ENCODE measurements around the gene KCTD13.
"Not testable (repeated sequence)": the region's sequence is repeated elsewhere in the genome, so short reads cannot be mapped to it uniquely, and the experiment has no call there.

The KCTD13 gene

DNA sequence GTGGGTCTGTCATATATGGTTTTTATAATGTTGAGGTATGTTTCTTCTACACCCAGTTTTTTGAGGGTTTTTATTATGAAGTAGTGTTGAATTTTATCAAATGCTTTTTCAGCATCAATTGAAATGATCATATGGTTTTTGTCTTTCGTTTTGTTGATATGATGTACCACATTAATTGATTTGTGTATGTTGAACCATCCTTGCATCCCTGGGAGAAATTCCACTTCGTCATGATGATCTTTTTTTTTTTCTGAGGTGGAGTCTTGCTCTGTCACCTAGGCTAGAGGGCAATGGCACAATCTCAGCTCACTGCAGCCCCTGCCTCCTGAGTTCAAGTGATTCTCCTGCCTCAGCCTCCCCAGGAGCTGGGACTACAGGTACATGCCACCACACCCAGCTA lies 21.9 kb upstream of the KCTD13 start:
- no peak for DNase-seq

DNA sequence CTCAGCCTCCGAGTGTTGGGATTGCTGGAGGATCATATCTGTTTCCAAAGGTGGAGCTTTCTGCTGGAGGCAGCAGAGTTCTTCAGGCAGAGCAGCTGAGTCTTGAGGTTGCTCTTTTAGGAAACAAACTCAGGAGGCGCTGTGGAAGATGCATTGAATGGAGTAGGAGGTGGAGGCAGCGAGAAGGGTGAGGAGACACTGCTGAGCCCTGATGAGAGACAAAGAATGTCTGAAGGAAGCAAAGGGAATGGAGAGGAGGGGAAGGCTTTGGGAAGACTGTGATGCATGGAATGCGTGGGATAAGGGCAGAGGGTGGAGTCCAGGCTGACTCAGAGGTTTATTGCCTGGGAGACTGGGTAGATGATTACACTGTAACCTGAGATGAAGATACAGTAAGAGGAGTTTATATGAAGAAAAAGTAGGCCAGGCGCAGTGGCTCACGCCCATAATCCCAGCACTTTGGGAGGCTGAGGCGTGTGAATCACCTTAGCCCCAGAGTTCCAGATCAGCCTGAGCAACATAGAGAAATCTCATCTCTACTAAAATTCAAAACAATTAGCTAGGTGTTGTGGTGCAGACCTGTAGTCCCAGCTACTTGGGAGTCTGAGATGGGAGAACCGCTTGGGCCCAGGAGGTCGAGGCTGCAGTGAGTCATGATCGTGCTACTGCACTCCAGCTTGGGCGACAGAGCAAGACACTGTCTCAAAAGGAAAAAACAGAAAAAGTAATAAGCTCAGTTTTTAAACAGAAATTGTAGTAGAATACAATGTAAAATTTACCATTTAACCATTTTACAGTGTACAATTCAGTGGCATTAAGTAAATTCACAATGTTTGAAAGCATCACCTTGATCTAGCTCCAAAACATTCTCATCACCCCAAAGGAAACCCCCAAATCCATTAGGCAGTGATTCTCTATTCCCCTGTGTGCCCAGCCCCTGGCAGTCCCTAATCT lies 18.1 kb upstream of the KCTD13 start:
- peak in 2 of 51 donors; percentile 13 to 54 for DNase-seq

DNA sequence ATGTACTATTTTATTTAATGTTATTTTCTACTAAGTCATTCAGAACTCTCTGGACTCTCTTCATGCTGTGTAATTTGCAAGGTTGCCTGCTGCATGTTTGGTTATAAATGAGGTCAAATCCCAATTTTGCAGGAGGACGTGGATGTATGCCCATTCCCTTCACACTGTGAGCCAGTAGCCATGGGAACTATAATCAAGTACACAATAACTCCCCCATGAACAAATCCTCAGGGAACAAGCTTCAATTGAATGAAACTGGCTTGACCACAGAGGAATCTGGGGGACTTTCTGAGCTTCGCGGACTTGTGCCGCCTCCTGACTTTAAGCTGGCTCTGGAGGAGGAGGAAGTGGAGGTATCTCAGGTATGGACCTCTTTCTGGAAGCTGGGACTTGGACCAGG lies 14.6 kb upstream of the KCTD13 start:
- peak in 2 of 51 donors; percentile 8 to 13 for DNase-seq

DNA sequence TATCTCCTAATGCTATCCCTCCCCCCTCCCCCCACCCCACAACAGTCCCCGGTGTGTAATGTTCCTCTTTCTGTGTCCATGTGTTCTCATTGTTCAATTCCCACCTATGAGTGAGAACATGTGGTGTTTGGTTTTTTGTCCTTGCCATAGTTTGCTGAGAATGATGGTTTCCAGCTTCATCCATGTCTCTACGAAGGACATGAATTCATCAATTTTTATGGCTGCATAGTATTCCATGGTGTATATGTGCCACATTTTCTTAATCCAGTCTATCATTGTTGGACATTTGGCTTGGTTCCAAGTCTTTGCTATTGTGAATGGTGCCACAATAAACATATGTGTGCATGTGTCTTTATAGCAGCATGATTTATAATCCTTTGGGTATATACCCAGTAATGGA lies 5.7 kb upstream of the KCTD13 start:
- not testable (repeated sequence) for DNase-seq

DNA sequence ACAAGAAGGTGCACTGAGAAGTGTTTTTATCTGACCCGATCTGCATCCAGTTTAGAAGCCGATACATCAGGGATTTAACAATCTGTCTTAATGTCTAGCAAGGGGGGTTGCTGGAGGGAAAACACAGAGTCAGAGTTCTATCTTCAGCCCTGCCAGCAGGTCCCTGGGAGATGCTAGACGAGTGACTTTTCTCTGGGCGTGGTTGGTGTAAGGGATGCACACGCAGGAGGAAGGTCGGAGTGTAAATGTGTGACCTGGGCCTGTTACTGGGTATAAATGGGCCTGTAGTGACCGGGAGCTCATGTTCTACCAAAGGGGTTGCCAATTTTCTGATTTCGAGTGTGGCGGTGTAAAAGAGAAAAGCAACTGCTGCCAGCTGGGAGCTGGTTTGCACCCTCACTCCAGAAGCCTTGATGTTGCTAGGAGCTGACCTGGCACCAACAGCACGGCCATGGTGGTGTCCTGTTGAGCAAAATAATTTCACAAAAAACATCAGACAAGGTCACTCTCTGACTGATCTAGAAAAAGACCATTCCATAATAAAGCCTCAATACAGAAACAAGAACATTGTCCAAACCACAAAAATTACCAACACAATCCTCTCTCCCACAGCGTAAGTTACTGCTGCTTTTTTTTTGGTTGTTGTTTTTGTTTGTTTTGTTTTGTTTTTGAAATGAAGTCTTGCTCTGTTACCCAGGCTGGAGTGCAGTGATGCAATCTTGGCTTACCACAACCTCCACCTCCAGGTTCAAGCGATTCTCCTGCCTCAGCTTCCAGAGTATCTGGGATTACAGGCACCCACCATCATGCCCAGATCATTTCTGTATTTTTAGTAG lies 1.3 kb upstream of the KCTD13 start:
- peak in 23 of 51 donors; percentile 2 to 63 (median 23) for DNase-seq

DNA sequence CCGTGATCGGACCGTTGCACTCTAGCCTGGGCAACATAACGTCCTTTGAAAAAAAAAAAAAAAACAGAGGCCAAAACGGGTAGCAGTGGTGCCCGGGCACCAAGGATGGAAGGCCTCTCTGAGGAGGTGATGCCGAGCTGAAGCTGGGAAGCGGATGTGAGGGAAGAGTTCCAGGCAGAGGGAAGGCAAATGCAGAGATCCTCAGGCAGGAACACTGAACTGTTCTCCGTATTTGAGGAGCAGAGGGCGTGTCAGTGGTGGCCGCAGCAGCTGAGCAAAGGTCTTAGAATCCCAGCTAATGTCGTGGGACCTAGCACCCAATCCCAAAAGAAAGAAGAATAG lies 656 bp upstream of the KCTD13 start:
- peak in 5 of 51 donors; percentile 40 to 57 (median 49) for DNase-seq

DNA sequence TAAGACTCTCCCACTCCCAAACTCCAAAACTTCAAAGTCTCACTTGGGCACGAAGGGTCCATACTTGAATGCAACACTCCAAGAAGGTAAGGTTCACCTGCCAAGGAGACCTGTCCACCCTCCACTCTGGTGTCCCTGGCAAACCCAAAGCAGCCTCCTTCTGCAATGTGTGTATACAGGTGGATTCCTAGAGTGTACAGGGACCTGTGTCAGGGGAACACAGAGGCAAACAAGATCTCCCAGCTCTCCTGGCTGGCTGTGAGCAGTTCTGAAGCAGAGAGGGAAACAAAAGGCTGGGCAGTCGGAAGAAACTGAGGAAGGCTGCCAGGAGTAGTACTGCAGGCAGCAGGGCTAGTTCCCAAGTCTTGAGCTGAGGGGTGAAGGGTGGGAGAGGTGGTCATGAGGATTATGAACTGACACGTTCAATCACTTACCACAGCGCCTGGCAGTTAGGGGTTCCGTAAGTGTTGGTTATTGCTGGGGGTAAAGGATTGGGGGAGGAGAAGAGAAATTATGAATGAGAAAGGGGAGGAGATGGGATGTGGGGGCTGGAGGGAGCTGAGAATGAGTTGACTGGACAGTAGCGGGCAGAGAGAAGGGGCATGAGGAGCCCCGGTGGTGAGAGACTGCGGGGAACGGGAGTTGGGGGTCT lies 795 bp downstream of the KCTD13 start:
- DNase-seq: peak in 13 of 51 donors; percentile 11 to 41 (median 27)

DNA sequence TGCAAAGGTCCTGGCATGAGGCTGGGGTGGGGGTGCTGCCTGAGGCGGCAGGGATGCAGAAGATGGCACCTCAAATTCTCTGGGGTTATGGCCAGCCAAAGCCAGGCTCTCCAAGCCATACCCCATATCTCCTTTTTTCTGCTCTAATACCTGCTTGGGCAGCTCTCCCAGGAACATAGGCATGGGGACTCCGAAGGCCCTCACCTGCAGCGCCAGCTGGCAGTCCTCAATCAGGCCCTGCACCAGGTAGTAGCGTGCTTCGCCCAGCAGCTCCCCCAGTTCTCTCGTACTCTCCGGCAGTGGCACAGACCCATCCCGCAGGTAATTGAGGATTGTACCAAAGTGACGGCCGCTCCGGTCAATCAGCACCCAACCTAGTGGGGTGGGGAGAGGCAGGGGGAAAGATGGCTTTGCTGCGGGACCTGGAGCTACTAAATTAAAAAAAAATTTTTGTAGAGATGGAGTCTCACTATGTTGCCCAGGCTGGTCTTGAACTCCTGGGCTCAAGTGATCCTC lies 3.0 kb downstream of the KCTD13 start:
- DNase-seq: no peak

DNA sequence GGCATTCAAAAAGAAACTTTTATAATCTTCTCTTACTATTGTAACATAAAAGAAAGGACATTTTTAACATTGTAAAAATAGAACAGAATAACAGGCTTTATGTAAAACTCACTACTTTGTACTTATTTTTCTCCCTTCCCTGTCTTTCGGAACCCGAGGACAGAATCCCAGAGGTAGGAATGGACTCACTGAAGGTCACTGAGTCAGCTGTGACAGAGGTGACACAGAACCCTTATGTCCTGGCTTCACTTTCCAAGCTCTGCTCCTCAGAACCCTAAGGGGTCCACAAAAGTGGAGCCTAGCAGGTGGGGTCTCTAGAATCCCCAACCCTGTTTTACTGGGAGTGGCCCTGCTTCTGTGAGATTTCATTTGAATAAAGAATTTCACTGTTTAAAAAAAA lies 3.7 kb downstream of the KCTD13 start:
- no peak for DNase-seq

DNA sequence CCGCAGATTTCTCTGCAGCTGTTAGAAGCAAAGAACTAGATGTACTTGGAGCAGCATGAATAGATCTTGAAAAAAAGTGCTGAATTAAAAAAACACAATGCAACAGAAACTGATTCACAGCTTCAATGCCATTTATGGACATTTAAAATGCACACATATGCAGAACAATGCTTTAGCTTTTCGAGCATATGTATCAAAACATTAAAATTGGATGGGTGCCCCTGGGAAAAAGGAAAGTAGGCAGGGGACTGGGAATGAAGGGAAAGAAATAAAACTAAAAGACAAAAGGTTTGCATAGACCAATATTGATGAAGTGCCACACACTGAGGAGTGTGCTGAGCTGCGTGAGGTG lies 5.0 kb downstream of the KCTD13 start:
- DNase-seq: no peak

DNA sequence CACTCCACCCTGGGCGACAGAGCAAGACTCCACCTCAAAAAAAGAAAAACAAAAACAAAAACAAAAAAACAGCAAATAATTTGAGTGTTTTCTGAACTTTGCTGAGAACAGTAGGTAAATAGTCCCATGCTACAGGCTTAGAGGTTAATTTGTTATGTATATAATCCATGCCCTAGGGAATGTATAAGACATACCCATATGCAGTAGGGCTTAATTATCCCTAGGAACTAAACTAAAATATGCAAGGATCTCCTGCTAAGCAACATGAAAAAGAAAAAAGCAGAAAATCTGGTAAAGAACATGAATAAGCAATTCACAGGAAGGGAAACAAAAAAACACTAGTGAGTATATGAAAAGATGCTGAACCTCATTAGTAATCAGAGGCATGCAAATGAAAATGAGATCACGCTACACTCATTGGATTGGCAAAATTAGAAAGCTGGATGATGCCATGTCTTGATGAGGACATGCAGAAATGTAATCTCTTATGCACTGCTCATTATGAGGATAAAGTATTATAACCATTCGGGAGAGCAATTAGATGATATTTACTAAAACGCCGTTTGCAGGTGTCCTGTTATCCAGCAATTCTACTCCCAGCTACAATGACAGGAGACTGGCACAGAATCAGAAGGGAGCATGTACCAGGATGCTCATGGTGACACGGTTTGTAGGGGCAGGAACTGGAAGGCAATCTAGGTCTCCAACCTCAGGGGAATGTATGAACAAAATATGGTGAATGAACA lies 5.6 kb downstream of the KCTD13 start:
- DNase-seq: peak in 2 of 51 donors; percentile 12 to 76

DNA sequence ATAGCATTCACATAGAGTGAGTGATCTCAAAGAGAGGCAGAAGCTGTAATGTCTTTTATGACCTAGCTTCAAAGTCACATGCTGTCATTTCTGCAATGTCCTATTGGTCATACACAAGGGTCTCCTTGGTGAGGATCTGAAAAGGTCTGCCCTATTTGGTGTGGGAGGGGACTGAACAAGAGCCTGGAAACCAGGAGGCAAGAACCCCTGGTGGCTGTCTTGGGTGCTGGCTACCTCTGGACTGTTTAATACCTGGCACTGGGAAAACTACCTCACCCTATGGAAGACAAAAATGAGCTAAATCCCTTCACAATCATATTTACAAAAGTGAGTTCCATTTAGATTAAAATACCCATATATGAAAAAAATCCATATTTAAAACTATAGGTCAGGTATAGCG lies 9.0 kb downstream of the KCTD13 start:
- no peak for DNase-seq

DNA sequence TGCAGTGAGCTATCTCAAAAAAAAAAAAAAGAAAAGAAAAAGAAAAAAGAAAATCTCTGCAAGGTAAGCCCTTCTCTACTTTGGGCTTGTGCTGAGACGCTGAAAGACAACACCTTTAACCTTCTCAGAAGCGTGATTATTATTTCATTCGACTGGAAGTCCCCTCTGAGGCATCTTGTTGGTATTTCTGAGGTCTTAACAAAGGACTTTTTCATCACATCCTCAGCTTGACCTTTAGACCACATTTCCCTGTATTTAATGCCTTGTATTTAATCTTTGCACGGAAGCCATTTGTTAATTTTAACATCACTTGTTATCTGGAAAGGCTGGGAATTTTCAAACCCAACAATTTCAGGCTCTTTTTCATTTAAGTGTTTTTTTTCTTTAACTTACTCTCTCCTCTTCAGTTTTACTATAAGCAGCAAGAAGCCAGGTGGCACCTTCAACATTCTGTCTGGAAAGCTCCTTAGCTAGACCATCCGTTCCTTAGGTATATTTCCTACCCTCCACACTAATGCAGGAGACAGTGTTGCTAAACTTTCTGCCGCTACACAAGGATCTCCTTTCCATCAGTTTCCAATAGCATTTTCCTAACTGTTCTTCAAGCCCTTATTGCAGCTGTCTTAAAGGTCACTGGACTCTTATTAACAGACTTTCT lies 10.3 kb downstream of the KCTD13 start:
- no peak for DNase-seq

DNA sequence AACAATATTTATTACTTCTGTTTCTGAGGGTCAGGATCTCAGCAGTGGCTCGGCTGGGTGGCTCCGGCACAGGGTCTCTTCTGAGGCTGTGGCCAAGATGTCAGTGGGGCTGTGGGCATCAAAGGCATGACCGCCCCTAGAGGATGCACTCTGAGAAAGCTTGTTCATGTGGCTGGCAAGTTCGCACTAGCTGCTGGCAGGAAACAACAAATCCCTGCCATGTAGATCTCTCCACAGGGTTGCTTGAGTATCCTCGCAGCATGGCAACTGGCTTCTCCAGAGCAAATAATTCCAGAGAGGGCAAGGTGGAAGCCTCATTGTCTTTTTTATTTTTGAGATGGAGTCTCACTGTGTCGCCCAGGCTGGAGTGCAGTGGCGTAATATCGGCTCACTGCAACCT lies 12.5 kb downstream of the KCTD13 start:
- DNase-seq: no peak

DNA sequence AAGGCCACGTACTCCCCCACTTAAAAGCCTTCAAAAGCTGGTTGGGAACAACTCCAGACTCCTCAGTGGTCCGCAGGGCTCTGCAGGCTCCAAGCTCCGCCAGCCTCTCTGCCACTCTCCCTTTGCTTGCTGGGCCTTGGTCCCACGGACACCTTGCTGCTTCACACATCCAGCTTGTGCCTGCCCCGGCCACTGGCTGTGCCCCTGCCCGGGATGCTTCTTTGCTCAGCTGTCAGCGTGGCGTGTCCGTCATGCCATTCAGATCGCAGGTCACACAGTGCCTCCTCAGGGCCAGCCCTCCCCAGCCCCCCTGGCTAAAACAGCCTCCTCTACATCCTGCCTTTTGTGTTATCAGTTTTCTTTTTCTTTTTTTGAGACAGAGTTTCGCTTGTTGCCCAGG lies 13.9 kb downstream of the KCTD13 start:
- DNase-seq: no peak

DNA sequence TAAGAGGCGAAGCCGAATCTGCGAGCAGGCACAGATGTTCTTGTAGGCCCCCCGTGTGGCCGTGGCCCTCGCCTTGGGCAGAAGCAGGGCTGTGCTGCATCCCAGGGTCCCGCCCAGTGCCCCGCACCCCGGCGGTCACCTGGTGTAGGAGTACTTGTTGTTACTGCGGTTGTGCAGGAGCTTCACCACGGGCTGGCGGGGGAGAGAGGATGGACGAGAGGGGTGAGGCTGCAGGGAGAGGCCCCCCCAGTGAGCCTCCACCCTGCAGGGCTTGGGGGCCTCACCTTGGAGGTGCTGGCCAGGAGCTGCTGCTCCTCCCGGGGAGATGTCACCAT lies 14.4 kb downstream of the KCTD13 start:
- DNase-seq: no peak

DNA sequence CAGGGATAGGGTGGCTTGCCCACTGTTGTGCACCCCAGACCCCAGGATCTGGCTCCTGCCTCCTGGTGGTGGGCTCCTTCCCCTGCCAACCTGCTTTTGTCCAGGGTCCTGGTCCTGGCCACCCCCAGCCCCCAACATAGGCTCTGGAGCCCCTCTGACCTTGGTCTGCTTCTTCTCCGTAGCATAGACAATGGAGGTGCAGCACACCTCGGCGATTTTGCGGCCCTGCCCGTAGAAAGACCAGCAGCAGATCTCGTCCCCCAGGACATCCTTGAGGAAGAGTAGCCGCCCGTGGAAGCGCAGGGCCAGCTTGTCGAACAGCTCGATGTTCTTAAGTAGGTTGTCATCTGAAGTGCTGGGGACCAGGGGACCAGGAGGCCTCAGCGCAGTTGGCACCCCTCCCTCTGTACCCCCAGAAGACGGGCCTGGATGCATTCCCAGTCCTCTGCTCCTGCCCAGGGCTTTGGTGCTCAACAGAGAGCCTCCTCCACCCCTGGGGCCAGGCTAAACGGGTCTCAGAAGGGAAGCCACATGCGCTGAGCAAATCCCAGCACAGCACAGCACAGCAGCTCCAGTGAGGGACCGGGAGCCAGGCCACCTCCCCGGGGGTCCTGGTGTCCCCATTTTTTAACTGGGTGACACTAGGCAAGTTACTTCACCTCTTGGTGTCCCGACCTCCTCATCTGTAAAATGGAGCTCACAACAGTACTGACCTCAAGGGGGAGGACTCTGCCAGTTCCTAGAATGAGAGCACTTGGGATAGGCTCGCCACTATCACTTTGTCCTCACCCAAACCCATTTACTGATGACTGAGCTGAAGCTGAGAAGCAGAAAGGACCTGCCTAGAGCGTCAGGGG lies 15.0 kb downstream of the KCTD13 start:
- no peak for DNase-seq

DNA sequence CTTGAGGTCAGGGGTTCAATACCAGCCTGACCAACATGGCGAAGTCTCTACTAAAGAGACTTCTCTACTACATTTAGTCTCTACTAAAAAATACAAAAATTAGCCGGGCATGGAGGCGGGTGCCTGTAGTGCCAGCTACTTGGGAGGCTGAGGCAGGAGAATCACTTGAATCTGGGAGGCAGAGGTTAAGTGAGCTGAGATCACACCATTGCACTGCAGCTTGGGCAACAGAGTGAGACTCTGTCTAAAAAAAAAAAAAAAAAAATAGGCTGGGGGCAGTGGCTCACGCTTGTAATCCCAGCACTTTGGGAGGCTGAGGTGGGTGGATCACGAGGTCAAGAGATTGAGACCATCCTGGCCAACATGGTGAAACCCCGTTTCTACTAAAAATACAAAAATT lies 16.2 kb downstream of the KCTD13 start:
- not testable (repeated sequence) for DNase-seq

DNA sequence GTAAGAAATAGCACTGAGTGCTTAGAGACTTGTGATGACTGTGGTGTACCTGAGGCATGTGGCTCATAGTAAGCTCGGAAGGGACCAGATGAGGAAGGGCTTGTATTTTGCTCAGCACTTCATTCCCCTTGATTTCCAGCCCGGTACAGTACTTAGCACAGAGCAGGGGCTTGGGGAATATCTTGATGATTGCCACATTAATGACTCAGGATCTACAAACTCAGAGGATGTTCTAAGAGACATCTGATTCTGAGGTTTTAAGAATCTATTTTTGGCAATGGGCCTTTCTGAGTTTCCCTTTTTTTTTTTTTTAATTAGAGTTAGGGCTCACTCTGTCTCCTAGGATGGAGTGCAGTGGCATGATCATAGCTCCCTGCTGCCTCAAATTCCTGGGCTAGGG lies 16.6 kb downstream of the KCTD13 start:
- no peak for DNase-seq

DNA sequence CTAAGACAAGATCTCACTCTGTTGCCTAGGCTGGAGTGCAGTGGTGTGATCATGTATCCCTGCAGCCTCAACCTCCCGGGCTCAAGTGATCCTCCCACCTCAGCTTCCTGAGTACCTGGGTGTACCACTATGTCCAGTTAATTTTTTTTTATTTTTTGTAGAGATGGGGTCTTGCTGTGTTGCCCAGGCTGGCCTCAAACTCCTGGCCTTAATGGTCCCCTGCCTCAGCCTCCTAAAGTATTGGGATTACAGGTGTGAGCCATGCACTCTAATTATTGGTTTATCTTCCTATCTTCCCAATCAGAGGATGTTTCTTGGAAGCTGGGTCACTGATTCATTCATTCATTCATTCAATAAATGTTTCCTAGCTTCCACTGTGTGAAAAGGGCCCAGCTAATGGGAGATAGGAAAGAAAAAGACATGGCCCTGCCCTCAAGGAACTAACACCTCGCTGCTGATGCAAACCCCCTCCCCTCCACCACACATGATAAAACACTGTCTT lies 17.3 kb downstream of the KCTD13 start:
- DNase-seq: no peak

All from hypothalamus (tissue), 51 donors.